ENCODE data around the gene CIT.

CIT gene

GRCh38 chr12:119797090-119797489 is 80.0 kb downstream of the CIT start:
- DNase-seq, result no peak

- no peak for DNase-seq
Observed at GRCh38 chr12:119796292-119796691, 80.8 kb downstream of the CIT start.

GRCh38 chr12:119791453-119791852 is 85.7 kb downstream of the CIT start:
- DNase-seq, result no peak

GRCh38 chr12:119788786-119789185 is 88.3 kb downstream of the CIT start:
- DNase-seq, result no peak

GRCh38 chr12:119786539-119786938 is 90.6 kb downstream of the CIT start:
- no peak for DNase-seq

DNA sequence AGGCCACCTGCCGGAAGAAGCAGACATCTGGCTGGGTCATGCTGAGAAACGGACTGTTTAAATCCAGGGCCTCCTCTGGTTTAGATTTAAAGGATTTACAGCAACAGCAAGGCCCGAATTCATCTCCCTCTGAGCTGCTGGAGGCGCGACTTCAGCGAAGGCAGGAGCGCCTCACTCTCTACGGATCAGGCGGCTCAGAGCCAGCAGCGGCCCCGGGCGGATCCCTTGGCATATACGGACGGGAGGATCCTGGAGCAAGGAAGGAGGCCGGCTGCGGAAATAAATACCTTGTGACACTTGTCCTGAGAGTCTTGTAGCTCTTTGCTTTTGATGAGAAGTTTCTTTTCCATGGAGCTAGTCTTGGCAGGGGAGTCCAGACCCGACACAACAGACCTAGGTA is 92.4 kb downstream of the CIT start:
- DNase-seq, result no peak

DNA sequence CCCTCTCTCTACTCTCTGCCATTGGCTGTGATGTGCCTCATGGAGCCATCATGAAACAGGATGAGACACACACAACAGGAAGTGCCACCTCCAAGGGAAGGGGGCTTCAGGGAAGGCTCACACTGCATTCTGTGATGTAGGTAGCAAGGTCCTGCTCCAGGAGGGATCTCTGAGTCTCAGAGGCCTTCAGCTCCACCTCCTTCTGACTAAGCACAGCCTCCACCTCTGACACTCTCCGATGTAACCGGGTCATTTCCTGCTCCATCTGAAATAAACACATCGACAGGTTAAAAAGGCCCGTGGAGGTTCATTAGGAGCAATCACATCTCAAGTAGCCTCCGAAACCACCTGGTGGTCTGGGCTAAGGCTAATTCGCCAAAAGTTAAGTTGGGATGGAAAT is 93.3 kb downstream of the CIT start:
- no peak for DNase-seq

GRCh38 chr12:119781804-119782203 is 95.3 kb downstream of the CIT start:
- no peak for DNase-seq

GRCh38 chr12:119780786-119781434 is 96.2 kb downstream of the CIT start:
- DNase-seq, result peak; percentile 17

DNA sequence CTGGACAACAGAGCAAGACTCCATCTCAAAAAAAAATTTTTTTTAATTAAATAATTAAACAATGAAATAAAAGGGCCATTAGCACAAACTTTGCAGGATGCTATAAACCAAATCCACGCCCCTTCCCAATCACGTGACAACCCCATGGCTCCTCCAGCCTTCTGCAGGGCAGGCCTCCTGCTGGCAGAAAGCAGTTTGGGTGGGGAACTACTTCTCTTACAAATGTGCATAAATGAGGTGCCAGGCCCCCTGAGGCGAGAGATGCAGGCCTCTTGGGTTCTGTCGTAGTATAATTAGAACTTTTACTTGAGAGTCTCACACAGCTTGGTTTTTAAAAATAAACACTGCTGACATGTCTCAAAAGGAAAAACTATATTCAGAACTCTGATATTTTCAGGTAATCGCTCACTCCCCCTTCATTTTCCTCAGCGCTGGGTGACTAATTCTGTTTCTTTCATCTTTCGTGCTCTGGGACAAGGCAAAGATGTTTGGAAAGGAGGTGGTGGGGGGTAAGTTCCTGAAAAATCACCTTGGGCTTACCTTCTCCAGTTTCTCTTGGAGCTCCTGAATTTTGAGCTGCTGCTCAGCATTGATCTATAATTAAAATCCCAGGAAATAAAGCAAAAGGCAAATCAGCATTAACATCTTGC is 101.7 kb downstream of the CIT start:
- DNase-seq, result no peak

GRCh38 chr12:119772431-119772830 is 104.7 kb downstream of the CIT start:
- DNase-seq, result peak; percentile 11

DNA sequence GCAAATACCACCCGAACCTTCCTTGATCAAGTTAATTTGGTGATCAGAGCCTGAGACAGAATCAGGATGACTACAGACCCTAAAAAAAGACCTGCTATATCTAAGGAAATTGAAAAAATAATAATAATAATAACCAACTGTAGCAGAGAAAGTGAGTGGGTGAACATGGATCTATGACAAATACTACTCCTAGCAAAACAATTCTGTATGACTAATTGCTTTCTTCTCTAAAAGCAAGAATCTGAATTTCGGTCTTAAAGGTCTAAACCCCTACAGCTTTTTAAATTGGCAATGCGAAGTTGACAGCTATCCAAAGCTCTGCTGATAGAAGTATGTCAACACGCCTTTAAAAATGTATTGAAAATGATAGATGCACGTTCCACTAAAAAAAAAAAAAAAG is 107.0 kb downstream of the CIT start:
- DNase-seq, result no peak

- DNase-seq, result no peak
Observed at GRCh38 chr12:119762619-119763018, 114.5 kb downstream of the CIT start.

DNA sequence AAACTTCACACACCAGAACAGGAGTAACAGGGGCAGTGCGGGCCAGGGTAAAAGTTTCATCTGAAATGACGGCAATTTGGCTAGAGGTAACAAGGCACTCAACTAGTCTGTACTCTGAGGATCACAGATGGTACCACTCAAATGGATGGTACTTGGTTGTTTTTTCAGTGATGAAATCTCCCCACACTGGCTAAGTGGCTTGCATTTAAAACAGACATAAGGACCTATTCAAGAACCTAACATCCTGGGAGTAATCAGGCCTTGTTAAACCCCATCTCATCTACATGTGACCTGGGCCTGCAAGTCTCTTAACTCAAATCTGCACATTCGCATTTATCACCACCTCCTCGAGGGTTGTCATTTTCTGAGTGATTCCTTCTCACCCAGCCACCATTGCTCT is 118.4 kb downstream of the CIT start:
- no peak for DNase-seq

- DNase-seq, result no peak
Observed at GRCh38 chr12:119758234-119758633, 118.9 kb downstream of the CIT start.

DNA sequence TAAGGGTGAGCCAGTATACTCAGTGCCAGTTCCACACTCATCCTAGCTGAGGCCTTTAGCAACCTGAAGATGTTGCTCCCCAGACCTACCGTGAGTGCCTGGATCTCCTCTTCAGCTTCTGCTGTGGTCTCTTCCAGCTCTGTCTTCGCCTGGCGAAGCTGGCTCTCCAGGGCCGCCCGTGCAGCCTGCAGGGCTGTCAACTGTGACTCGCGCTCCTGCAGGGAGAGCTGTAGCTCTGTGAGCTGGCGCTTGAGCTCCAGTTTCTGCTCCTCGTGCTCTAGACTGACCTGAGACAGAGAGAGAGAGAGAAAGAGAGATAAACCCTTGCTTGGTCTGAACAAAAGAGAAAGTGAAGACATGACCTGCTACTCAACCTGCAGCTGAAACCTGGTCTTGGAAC is 125.2 kb downstream of the CIT start:
- DNase-seq, result no peak

DNA sequence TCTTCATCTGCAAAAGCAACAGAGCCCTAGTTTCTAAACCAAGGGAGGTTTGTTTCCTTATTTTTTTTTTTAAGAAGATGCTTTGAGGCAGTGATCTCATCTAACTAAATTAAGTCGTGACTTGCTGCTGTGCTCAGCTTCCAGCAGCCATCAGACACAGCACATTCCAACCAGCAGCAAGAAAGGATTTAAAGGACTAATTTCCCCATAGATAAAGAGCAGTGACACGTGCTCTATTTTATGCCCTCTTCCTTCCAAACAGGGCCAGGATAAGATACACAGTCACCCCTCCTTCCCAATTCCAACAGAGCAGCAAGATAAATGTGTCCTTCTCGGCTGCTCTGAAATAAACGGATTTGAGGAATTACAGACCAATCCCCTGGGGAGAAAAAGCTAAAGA is 127.5 kb downstream of the CIT start:
- peak; percentile 27 for DNase-seq

GRCh38 chr12:119748497-119748896 is 128.6 kb downstream of the CIT start:
- DNase-seq, result peak; percentile 25

DNA sequence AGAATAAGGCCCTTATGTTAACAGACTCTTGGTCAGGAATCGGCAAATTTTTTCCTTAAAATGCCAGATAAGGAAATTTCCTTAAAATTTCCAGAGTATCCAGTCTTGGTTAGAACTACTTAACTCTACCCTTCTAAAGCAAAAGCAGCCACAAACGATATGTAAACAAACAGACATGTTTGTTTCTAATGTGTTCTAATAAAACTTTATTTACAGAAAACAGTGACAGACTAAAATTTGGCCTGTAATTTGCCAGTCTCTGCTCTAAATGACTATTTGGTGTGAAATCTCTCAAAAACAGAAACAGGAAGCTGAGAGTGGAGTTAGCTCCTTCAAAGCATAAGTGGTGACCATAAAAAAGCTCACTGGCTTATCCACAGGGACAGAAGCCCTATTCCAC is 131.0 kb downstream of the CIT start:
- DNase-seq, result no peak

DNA sequence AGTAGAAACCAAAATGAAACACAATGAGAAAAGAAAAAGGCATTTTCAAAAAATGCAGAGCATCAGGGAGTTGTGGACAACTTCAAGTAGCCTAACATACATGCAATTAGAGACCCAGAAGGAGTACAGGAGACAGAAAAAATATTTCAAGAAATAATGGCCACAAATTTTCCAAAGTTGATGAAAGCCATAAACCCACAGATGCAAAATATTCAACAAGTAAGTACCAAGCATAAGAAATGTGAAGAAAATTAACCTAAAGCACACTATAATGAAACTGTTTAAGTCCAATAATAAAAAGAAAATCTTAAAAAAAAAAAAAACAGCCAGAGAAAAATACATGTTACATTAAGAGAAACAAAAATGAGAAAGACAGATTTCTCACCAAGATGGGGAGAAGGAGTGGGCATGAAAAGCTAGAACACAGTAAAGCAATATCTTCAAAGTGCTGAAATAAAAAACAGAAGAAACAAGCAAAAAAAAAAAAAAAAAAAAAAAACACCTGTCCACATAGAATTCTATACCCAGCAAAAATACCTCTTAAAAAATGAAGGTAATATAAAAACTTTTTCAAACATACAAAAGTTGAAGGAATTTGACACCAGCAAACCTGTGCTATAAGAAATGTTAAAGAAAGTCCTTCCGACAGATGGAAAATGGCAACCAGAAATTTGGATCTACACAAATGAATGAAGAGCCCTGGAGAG is 132.1 kb downstream of the CIT start:
- no peak for DNase-seq

GRCh38 chr12:119742700-119743099 is 134.4 kb downstream of the CIT start:
- no peak for DNase-seq

- DNase-seq, result no peak
Observed at GRCh38 chr12:119740830-119741229, 136.3 kb downstream of the CIT start.

GRCh38 chr12:119735079-119735478 is 142.0 kb downstream of the CIT start:
- no peak for DNase-seq

DNA sequence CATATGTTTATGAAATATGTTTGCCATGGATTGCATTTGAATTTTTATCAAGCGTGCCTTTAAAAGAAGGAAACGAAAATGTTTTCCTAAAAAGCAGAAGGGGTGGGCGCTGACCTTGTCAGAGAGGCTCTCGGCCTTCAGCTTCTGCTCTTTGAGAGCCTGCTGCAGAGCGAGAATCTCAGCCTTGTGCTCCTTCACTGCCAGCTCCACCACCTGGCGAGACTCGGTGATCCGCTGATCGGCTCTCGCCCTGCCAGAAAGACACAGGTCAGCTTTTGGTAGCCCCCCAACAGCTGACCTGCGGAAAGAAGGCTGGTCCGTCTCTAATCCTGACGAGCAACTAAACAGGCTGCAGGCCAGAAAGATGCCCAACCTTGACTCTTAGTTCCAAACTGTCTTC is 146.7 kb downstream of the CIT start:
- DNase-seq, result no peak
